DND-41 (cell line): Measurements from ENCODE around the gene CPEB4.

Experiments
- EZH2 ChIP-seq: IDR thresholded peaks from 3 replicates; pipeline ENCODE4 v1.6.1; 2012; ENCODE audit warnings: borderline replicate concordance, low read depth, mild to moderate bottlenecking, moderate library complexity, low read length, inconsistent platforms; ENCODE audit not compliant: severe bottlenecking
- TF ChIP-seq, protein P1 (sequence below): IDR thresholded peaks from 2 replicates; pipeline ENCODE4 v1.5.1; 2012; ENCODE audit warnings: borderline replicate concordance, low read length, moderate library complexity, mild to moderate bottlenecking; ENCODE audit not compliant: poor library complexity, severe bottlenecking; ENCODE audit errors: extremely low read depth

DNA sequence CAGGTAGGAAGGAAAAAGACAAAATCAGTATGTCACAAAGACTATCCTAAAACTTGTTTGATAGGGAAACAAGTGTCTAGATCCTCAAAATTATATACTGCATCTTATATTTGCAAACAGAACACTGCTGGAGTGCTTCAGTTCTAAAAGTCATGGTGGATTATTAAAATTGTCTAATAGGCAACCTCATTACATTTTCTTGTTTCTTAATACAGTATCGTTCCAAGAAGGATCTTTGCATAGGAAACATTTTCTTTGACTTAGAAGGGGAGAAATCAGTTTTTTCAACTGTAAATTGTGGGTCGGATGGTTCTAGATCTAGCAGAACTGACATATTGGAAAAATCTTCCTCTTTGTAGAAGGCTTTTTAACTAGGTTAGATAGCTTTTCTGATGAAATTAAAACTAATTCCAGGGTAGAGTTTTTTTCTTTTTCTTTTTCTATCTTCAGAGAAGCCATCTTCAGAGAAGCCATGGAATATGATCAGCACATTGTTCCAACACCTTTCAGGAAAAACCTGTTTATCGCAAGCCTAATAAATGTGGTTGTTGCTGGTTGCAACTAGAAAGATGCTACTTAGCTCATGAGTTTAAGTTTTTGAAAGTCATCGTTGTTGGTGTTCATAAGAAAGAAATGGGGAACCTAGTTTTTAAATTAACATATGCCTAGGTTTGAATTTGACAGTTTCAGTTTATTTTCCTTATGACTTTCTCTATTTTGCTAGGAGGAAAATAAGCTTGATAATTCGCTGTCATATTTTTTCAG, 7.4 kb downstream of the CPEB4 start:
- no peak for TF ChIP-seq EZH2
- TF ChIP-seq, protein P1, sequence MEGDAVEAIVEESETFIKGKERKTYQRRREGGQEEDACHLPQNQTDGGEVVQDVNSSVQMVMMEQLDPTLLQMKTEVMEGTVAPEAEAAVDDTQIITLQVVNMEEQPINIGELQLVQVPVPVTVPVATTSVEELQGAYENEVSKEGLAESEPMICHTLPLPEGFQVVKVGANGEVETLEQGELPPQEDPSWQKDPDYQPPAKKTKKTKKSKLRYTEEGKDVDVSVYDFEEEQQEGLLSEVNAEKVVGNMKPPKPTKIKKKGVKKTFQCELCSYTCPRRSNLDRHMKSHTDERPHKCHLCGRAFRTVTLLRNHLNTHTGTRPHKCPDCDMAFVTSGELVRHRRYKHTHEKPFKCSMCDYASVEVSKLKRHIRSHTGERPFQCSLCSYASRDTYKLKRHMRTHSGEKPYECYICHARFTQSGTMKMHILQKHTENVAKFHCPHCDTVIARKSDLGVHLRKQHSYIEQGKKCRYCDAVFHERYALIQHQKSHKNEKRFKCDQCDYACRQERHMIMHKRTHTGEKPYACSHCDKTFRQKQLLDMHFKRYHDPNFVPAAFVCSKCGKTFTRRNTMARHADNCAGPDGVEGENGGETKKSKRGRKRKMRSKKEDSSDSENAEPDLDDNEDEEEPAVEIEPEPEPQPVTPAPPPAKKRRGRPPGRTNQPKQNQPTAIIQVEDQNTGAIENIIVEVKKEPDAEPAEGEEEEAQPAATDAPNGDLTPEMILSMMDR, result no peak
